Heart right ventricle (tissue), 16 donors: ENCODE data around the gene EPB41L3. TPM values are rescaled to one million over a fixed set of nuclear protein-coding genes. Genes with fewer than 3 reads are reported as not detected.

Experiments
- ATAC-seq, 8 donors: fragments of 200-7000 bp; cut with Tn5 transposase; one replicate each; pipeline ENCODE4 v1.9.1; 2020; ENCODE audit warnings: mild to moderate bottlenecking in 8 of 8, moderate library complexity in 8 of 8, moderate number of reproducible peaks in 1 of 8
- DNase-seq, 2 donors: peaks; one replicate each; pipeline ENCODE4 v3.0.0-alpha.2; 2020
- H3K27ac ChIP-seq, 10 donors: fragments of 200-600 bp; sonication (generic) in 2 of 10; one replicate each; pipeline versions ENCODE4 v1.5.0 to v1.8.0; 2020 to 2022; ENCODE audit warnings: mild to moderate bottlenecking in 3 of 10
- H3K27me3 ChIP-seq, 7 donors: fragments of 200-600 bp; one replicate each; pipeline ENCODE4 v1.8.0; 2021 to 2022; ENCODE audit warnings: mild to moderate bottlenecking in 2 of 7
- H3K36me3 ChIP-seq, 9 donors: fragments of 200-600 bp; sonication (generic) in 1 of 9; one replicate each; pipeline versions ENCODE4 v1.5.0 to v1.8.0; 2020 to 2022; ENCODE audit warnings: mild to moderate bottlenecking in 2 of 9
- H3K4me1 ChIP-seq, 9 donors: fragments of 200-600 bp; sonication (generic) in 1 of 9; one replicate each; pipeline versions ENCODE4 v1.5.0 to v1.8.0; 2020 to 2022; ENCODE audit warnings: mild to moderate bottlenecking in 4 of 9
- H3K4me3 ChIP-seq, 10 donors: fragments of 200-600 bp; sonication (generic) in 2 of 10; one replicate each; pipeline versions ENCODE4 v1.5.0 to v1.8.0; 2020 to 2022; ENCODE audit warnings: mild to moderate bottlenecking in 7 of 10, moderate library complexity in 2 of 10
- H3K9me3 ChIP-seq, 11 donors: fragments of 200-600 bp in 10 of 11; sonication (generic) in 2 of 11; one replicate each; pipeline versions ENCODE4 v1.5.0 to v1.8.0; 2013 to 2022; ENCODE audit warnings: mild to moderate bottlenecking in 2 of 11, control low read depth in 1 of 11, moderate library complexity in 1 of 11
- CTCF ChIP-seq, 9 donors: fragments of 200-600 bp; sonication (generic) in 2 of 9; IDR thresholded peaks; one replicate each; pipeline versions ENCODE4 v1.5.0 to v1.8.0; 2021 to 2022; ENCODE audit warnings: antibody characterized with exemption in 9 of 9, mild to moderate bottlenecking in 5 of 9, moderate library complexity in 1 of 9
- WGBS, 2 donors: extraction: QIAGEN DNeasy Blood & Tissue Kit; methylation state at CpG; one replicate each; pipeline ENCODE4 v1.1.7; 2013; ENCODE audit warnings: inconsistent platforms in 1 of 2; 5-methylcytosine and 5-hydroxymethylcytosine counted together
- intact Hi-C, 10 donors: fragments of 100-400 bp; cut with DNase I; formaldehyde crosslinking; loops; one replicate each; pipeline versions ENCODE4 v1.11.1 to v1.14.2; 2022
- long read RNA-seq, 3 donors: library from polyadenylated mRNA; unstranded; transcript quantifications; one replicate each; pipeline ENCODE4 v2.0.0, GENCODE V29; 2020 to 2021
- polyA plus RNA-seq, 2 donors: library from polyadenylated mRNA; stranded (reverse); fragments of 200-250 nt; gene quantifications; one replicate each; pipeline ENCODE4 v1.2.3, GENCODE V29; 2013
- total RNA-seq, 10 donors: library from RNA; stranded (reverse); fragmentation: NEBNext Ultra II Directional in 3 of 10; extraction: Animal tissue kit (Norgen Biotek cat#: 25700) in 3 of 10; gene quantifications; one replicate each; pipeline versions ENCODE4 v1.2.1 to v1.2.4, GENCODE V29; 2021 to 2023
- donor health status: Arrhythmogenic right ventricular cardiomyopathy.
- donor health status: ischemic (EF 13 %, LVEDD 7.1; RV severe dilation, severe dysfunction).
- donor health status: healthy with polysubstance abuse.
- donor health status: DM: no; HTN: yes; CAD: no.
- donor health status: DM: no; HTN: no; CAD: no.
- donor health status: ischemic (EF 25% LVEDD 6.9; RV normal size, moderate dysfunction).
- donor health status: ischemic (EF 25% LVEDD 5.7; RV mildly dilated, moderate dysfunction).
- donor health status: healthy.
- donor health status: DM: yes; HTN: yes; CAD: no.
- donor health status: Ischemic cardiomyopathy.
- donor health status: ischemic (EF 35%, LVEDD 5.7; RV mildly dilated, moderate dysfunction).
- donor health status: nonischemic (EF 11% LVEDD 7.7; RV severe dilation, severe dysfunction).
- donor health status: DM: yes; HTN: yes; CAD: no.
- donor health status: PGD.
- donor health status: ischemic (EF 29% LVEDD 5.4; RV normal size, mild dysfunction).
- donor health status: nonischemic (EF 23%, LVEDD 6.1; RV moderate dilation, normal function).

The EPB41L3 gene
- total RNA-seq = 10 to 100 TPM in 2 of 10 donors, 1 to 10 TPM in 8; 2.9 to 29.1 (median 7.0) TPM
- polyA plus RNA-seq = 1 to 10 TPM; 4.0 to 5.4 TPM
- long read RNA-seq, donor 1, partial matches to known transcripts = 2 of 11 reads
- long read RNA-seq, donor 1, other reads (novel, unspliced or antisense) = 5 of 11 reads
- long read RNA-seq, donor 2, transcript EPB41L3-204 (20 exons, 3,370 nt) = major isoform, 6 of 13 reads
- long read RNA-seq, donor 2, partial matches to known transcripts = 1 of 13 reads
- long read RNA-seq, donor 2, other reads (novel, unspliced or antisense) = 6 of 13 reads
- long read RNA-seq, donor 3, partial matches to known transcripts = 3 of 8 reads
- long read RNA-seq, donor 3, other reads (novel, unspliced or antisense) = 5 of 8 reads

- Histone ChIP-seq H3K36me3 (no peaks in the 10 kb centered on the region), H3K27ac (peak within 1 kb of the TSS in 9 of 10 donors; percentile 44 to 93 (median 57)), H3K9me3 (no peaks in the 10 kb centered on the region), H3K27me3 (peaks cover 0 to 42% (median 35%) of the 10 kb centered on the region in 7 donors), H3K4me3 (peak within 1 kb of the TSS; percentile 35 to 76 (median 62)), H3K4me1 (peaks cover 0 to 31% (median 5%) of the 10 kb centered on the region in 9 donors)
- TF ChIP-seq CTCF (IDR thresholded peaks at IDR 0.05) = no peak
- intact Hi-C loops = loop anchor here in 1 of 10 donors (10.0 kb wide), 1 partner anchor 89 kb away; no protein-coding TSS in a partner anchor
- whole genome bisulfite sequencing, 2 donors = 1 to 2% methylated on average over 53 to 57 of the region's 57 CpGs
- peak; percentile 67 to 84 (median 81) for ATAC-seq
- DNase-seq = peak; percentile 28 to 58
Observed at GRCh38 chr18:5543773-5544389, at the start of gene EPB41L3. EPB41L3 (minus strand) TSS chr18:5543997; CDS start chr18:5489183, 54,814 bp downstream.

GRCh38 chr18:5588529-5588928 lies 44.7 kb upstream of the EPB41L3 start:
- H3K4me3 ChIP-seq = no peak overlapping the region
- ATAC-seq (no peak), DNase-seq (no peak)
- peaks cover 0 to 11% (median 0%) of the 10 kb centered on the region in 9 donors for H3K4me1 ChIP-seq
- H3K9me3 ChIP-seq = peaks cover 0 to 19% (median 4%) of the 10 kb centered on the region in 11 donors
- H3K27ac ChIP-seq = no peak overlapping the region
- TF ChIP-seq CTCF (IDR thresholded peaks at IDR 0.05) = no peak
- intact Hi-C loops = no loop called here
- H3K36me3 ChIP-seq = no peaks in the 10 kb centered on the region
- peaks cover 0 to 5% (median 0%) of the 10 kb centered on the region in 7 donors for H3K27me3 ChIP-seq

DNA sequence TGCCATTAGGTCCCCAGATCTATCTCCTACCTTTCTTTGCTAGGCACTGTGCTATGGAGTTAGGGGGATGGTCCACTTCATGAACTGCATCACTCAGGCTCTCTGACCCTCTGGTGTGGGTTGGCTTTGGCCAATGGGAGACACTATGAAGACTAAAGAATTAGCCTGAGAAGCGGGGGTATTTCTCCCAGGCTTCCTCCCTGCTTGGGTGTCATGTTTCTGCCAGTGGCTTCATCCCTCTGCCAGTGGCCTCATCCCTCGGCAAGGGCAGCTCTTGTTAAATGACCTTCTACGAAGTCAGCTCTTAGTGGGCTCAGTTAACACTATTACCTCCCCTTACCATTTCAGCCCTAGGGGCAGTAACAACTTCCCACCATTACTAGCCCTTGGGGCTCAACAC lies 41.9 kb upstream of the EPB41L3 start:
- WGBS, 2 donors = 74 to 81% methylated on average over 3 of the region's 3 CpGs
- Histone ChIP-seq H3K9me3 (no peaks in the 10 kb centered on the region), H3K4me1 (peaks cover 0 to 31% (median 0%) of the 10 kb centered on the region in 9 donors), H3K27me3 (peaks cover 0 to 5% (median 0%) of the 10 kb centered on the region in 7 donors), H3K4me3 (no peak overlapping the region), H3K27ac (peak overlapping the region in 1 of 10 donors; percentile 91), H3K36me3 (no peaks in the 10 kb centered on the region)
- no peak for DNase-seq
- no peak for TF ChIP-seq CTCF (IDR thresholded peaks at IDR 0.05)
- intact Hi-C loops = no loop called here
- ATAC-seq = no peak

- intact Hi-C loops = no loop called here
- Histone ChIP-seq H3K27ac (peak overlapping the region in 1 of 10 donors; percentile 91), H3K27me3 (peaks cover 0 to 5% (median 0%) of the 10 kb centered on the region in 7 donors), H3K4me3 (no peak overlapping the region), H3K36me3 (no peaks in the 10 kb centered on the region), H3K9me3 (no peaks in the 10 kb centered on the region), H3K4me1 (peaks cover 0 to 31% (median 0%) of the 10 kb centered on the region in 9 donors)
- no peak for TF ChIP-seq CTCF (IDR thresholded peaks at IDR 0.05)
- 87 to 91% methylated on average over 7 of the region's 7 CpGs for WGBS, 2 donors
- ATAC-seq = no peak
- DNase-seq = no peak
Observed at GRCh38 chr18:5584746-5585417, 41.1 kb upstream of the EPB41L3 start.
